Amygdala (tissue), 56 donors: Measurements from ENCODE around the gene DYNC2I2.

ENCODE experiments used
- DNase-seq, 56 donors: peaks; one replicate each; lab custom pipeline; 2025; lab: John Stamatoyannopoulos, UW

DYNC2I2 gene

DNA sequence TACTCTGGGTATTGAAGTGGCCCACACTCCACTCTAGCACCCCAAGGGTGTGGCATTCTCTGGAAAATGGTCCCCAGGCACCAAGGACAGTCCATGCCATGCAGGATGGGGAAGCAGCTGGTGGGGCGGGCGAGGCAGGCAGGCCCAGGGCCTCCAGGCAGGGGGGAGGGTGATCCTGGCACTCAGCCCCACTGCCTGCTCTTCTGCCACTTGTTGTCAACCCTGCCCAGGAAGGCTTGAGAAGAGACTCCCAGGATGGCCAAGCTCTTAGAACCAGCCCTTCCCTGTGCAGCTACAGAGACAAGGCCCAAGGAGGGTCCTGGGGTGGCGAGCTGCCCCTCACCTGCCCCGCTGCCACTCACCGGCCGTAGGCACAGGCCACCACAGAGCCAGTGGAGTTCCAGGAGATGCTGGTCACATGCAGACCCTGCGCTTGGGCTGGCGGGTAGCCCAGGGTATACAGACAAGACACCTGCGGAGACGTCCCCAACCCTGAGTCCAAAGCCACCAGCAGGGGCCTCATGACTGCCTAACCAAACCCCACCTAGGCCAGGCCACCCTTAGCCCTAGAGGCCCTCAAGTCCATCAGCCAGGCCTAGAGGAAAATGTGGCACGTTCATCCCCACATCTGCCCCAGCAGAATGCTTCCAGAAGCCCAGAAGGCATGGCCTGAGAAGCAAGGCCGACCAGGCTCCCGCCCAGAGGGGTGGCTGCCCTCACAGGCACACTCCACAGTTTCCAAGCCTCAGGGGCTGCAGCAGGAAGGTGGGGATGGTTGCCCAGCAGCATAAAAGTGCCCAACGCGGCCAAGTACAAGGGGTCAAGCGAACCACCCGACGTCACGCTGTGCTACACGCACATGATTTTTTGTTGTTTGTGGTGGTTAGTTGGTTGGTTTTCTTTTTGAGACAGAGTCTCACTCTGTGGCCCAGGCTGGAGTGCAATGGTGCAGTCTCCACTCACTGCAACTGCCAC lies 19.8 kb downstream of the DYNC2I2 start:
- DNase-seq, result no peak

DNA sequence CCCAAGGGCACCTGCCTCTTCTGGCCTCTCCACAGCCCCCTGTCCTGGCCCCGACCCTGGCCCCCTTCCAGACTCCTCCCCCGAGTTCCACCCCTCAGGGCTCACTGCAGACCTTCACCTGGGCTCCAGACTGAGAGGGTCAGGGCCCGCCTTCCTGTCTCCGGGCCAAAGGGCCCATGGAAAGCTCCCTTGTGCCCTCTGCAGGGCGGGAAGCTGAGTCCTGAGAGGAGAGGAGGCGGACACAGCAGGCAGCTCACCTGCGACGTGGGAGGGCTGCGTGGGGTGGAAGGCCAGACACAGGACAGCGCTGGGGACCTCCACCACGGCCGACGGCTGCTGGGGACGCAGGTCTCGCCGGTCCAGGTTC lies 20.6 kb downstream of the DYNC2I2 start:
- DNase-seq, result no peak

DNA sequence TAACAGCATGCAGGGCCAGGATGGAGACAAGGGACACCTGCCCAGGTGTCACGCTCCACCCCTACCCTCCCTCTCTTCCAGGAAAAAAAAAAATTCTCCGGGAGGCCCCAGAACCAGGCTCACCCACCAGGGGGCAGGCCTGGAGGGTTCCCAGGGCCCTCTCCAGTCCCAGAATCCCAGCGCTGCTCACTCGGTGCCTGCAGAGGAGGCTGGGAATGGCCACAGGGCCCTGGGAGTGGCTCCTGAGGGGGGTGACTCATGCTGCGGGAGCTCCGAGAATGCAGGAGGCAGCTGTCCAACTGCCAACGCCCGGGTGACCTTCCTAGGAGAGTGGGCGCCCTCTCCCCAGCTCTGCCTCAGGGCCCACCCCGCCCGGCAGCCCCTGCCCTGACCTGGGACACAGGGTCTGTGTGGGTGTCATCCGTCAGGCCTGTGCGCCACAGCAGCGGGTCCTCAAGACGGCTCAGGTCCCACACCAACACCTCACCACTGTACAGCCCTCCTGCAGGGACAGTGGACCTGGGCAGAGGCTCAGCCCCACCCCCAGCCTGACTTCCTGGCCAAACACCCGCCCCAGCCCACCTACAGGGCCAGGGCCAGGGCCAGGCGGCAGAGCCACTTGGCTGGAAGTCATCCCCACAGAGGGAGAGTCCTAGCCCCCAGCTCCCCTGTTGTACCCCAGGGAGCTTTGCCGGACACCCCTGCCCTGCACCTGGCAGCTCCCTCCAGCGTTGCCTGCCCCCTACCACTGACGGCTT lies 21.2 kb downstream of the DYNC2I2 start:
- DNase-seq, result peak in 6 of 56 donors; percentile 15 to 41 (median 25)

DNA sequence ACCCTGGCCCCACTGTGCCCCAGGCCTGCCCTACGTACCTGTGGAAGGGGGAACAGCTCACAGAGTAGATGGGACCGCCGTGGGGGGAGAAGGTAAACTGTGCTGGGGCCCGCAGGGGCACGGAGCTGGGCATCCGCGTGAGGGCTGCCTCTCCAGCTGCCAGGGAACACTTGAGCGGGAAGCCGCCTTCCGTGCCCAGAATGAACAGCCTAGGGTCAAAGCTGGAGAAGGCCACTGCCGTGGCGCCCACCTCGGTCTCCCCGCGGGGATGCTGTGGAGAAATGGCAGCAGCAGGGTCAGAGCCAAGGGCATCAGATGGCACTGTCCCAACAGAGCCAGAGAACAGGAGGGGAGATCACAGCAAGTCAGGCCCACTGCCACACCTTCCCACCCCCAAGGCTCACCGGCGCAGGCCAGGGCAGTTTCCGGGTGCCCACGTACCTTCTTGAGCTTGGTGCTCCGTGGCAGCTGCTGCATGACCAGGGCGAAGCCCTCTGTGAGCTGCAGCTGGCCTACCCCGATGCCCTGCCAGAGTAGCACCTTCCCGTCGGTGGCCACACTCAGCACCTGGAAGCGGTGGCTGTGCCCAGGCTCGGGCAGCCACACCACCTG lies 21.9 kb downstream of the DYNC2I2 start:
- no peak for DNase-seq

DNA sequence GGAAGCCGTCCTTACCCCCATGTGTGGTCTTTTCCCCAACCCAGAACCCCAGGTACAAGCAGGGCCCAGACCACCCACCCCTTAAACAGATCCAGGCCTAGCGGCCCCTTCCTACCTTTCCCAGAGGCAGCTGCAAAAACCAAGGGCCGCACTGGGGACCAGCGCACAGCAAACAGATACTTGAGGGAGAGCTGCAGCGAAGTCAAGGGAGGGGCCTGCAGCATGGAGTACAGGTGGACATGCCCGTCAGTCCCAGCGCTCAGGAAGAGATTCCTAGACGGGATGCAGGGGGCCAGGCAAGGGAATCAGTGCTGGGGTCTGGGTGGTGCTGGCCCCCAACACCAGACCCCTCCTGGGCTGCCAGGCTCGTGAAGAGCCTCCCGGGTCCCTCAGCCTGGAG lies 22.5 kb downstream of the DYNC2I2 start:
- DNase-seq, result no peak

DNA sequence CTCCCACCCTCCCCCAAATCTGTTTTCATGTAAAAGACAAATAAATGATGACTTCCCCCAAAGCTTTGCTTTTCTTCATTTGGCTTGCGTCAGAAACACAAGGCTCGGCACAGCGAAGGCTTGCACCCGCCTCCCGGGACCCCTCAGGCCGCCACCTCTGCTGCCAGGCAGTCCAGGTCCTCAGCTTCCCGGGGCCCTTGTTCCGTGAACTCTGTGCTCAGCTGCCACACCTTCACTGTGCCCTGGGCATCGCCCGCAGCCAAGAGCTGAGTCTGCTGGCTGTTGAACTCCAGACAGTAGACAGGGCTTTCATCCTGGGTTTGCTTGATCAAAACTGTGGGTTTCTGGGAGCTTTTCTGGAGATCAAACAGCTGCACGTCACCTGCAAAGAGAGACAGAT lies 23.0 kb downstream of the DYNC2I2 start:
- no peak for DNase-seq

DNA sequence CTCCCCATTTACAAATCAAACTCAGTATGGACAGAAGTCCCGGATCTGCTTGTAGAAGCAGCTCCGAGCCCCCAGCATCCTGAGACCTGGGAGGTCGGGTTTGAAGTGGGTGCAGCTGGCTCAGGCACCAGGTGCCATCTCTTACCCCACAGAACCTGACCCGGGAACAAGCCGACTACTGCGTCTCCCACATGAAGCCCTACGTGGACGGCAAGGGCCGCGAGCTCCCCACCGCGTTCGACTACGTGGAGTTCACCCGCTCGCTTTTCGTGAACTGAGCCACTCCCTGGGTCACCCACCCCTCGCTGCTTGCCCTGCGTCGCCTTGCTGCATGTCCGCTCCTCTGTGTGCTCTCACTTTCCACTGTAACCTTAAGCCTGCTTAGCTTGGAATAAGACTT lies 23.6 kb downstream of the DYNC2I2 start:
- no peak for DNase-seq

DNA sequence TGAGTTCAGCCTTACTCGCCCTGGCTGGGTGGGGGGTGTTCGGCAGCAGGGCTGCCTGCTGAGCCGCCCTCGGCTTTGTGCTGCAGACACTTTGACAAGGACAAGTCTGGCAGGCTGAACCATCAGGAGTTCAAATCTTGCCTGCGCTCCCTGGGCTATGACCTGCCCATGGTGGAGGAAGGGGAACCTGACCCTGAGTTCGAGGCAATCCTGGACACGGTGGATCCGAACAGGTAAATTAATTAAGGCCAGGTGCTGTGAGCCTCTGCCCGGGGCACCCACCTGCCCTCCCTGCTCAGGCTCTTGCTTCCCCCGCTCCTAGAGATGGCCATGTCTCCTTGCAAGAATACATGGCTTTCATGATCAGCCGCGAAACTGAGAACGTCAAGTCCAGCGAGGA lies 24.2 kb downstream of the DYNC2I2 start:
- no peak for DNase-seq

DNA sequence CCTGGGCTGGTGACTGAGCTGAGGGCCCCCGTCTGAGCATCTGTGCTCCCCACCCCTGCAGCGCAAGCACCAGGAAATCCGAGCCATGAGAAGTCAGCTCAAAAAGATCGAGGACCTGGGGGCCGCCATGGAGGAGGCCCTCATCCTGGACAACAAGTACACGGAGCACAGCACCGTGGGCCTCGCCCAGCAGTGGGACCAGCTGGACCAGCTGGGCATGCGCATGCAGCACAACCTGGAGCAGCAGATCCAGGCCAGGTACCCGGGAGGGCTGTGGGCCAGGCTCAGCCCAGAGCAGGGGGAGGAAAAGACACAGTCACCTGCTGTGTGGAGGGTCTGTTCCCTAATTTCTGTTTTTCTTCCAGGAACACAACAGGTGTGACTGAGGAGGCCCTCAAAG lies 24.6 kb downstream of the DYNC2I2 start:
- no peak for DNase-seq

DNA sequence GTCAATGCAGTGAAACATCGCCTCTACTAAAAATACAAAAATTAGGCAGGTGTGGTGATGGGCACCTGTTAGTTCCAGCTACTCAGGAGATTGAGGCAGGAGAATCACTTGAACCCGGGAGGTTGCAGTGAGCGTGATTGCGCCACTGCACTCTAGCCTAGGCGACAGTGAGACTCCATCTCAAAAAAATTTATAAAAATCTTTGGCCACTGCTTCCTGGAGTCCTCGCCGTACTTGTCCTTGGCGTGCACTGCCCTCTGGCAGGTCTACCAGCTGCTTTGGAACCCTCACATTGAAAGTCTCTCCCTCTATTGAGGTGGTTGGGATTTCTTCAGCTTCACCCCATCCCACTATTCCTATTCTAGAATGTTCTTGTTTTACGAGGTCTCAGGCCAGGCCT lies 25.0 kb downstream of the DYNC2I2 start:
- DNase-seq, result no peak

DNA sequence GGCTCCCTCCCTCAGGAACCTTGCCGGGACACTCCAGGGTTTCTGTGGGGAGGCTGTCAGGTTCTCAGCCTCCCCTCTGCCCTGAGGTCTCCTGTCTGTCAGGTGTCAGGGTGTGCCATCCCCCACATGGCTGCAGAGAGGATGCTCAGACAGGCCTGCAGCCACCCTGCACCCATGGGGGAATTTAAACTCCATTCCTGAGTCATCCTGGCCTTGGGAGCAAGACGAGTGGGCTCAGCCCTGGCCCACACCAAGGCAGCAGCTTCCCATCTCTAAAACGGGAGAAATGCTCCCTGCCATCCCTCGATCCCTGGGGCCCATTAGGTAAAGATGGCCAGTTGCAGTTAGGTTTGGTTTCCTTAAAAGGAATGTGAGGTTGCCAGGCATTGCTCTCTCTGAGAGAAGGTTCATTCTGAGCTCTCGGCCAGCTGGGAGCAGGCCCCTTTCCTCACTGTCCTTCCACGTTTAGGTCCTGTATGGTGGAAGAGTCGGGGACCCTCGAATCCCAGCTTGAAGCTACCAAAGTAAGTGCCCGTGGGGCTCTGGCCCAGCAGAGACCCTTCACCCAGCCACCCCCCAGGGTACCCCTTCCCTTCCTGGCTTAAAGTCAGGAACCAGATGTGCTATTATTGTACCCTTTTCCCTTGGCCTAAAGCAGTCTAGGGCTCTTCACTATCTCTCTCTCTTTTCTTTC lies 26.6 kb downstream of the DYNC2I2 start:
- DNase-seq, result no peak

DNA sequence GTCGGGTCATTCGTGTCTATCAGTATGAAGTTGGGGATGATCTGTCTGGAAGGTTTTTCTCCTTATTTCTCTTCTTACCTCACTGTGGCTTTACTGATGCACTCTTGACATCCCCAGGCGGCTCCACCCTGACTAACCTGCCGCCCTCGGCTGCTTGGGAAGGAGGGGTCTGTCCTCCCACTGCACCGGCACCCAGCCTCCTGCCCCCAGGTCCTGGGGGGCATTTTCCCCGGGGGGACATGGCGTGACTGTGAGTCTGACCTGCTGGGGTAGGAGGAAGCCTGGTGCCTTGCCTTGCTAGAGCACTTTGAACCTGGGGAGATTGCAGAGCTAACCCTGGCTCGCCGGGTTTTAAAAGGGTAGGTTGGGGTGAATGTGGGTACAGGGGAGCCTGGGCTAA lies 27.5 kb downstream of the DYNC2I2 start:
- DNase-seq, result no peak

DNA sequence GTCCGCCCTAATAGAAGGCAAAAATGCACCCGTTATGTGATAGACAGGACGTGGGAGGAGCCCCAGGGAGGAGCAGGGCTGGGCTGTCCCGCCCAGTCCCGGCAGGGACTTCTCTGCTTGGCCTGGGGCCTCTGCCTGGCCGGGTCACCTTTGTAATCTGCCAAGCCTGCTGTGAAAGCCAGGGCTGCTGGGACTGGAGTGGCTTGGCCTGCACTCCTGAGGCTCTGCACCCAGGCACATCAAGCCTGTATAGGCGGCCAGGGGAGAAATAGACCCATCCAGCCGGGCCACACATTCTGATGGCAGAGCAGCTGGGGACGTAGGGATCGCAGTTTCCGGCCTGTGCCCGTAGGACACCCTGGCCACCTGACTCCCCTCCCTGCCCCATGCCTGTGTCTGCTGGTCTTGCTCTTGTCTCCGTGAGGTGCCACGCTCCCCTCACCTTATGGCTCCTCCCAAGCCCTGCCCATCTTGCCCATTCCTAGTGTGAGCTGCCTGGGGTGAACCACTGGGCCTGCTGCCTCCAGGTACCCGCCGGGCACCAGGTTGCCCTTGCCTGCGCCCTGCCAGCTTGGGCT lies 28.1 kb downstream of the DYNC2I2 start:
- DNase-seq, result peak in 26 of 56 donors; percentile 14 to 76 (median 45)

DNA sequence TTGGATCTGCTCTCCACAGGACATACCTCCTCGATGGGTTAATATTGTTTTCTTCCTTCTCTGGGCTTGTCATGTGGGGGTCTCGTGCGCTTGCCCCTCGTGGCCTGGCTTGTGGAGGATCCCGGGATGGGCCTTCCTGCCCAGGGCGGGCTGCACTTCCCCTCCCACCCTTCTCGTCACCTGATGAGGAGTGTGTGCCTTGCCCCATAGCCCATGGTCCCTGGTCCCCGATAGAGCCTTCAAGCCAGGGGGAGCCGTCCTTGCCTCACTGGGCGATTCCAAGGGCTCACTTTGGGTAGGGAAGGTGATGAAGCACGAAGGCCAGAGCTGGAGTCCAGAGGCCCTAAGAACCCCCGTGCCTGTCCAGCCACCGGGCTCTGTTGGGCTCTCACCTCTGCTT lies 28.7 kb downstream of the DYNC2I2 start:
- no peak for DNase-seq

DNA sequence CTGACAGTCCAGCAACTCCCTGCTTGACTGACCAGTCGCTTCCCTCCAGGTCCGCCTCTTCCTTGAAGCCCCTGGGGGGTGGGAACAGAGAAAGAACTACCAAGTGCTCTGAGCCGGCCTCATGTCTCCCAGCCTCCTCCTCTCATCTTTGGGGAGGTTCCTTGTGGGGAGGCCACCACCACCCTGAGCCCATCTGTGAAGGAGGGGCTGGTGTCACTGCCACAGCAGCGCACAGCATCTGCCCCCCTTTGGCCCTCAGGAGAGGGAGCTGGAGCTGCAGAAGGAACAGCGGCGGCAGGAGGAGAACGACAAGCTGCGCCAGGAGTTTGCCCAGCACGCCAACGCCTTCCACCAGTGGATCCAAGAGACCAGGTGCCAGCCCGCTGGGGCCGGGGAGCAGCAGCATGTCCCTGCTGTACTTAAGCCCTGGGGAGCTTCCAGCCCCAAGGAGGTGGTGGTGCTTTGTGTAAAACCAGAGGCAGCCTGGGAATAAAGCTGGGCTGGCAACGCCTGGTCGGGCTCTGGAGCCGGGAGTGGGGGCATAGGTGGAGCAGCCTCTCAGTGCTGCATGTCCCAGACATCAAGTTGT lies 29.4 kb downstream of the DYNC2I2 start:
- DNase-seq, result peak in 16 of 56 donors; percentile 19 to 75 (median 41)

DNA sequence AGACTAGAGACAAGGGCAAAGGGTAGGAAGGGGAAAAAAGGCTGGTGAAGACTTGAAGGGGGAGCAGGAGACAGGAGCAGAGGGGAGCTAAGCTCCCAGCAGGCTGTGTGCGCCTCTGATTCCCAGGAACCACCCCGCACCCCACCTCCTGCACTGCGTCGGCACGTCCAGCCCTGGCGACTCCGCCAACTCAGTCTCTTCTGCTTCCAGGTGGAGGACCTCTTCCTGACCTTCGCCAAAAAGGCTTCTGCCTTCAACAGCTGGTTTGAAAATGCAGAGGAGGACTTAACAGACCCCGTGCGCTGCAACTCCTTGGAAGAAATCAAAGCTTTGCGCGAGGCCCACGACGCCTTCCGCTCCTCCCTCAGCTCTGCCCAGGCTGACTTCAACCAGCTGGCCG lies 30.5 kb downstream of the DYNC2I2 start:
- no peak for DNase-seq

DNA sequence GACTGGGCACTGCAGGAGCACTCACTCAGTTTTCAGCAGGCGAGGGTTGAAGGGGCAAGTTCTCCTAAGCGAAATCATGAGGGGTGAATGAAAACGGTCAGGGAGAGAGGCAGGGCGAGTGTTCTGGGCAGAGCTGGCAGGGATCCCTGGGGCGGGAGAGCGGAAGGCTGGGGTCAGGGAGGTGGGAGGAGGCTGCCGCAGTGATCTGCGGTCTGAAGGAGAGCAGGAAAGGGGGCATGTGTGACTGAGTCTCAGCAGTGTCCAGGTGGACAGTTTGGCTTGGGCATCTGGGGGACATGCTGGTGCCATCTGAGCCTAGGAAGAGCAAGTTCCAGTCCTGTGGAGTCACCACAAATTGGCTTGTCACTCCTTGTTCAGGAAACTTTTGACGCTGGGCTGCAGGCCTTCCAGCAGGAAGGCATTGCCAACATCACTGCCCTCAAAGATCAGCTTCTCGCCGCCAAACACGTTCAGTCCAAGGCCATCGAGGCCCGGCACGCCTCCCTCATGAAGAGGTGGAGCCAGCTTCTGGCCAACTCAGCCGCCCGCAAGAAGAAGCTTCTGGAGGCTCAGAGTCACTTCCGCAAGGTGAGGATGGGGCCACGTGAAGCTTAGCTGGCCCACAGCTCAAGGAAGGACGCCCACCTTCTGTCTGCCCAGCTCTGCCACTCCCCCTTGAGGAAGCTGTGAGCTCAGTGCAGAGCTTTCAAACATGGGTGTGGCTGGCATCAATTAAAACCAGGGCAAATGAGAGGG lies 31.1 kb downstream of the DYNC2I2 start:
- peak in 2 of 56 donors; percentile 19 to 38 for DNase-seq

DNA sequence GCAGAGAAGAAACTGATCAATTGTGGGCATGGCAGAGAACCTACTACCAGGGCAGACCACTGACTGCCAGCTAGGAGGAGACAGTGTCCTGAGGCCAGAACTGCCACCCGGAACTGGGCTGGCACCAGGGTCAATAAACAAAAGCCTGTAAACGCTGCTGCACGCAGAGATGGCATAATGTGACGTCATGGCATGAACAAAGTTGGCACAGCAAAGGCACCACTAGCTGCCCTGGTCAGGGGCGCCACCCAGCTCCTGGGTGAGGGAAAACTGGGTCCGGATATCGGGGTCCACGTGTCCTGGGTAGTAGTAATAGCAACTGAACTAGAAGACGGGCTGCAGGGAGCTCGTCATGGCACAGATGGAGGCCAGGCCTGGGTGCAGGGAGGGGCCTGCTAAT lies 32.1 kb downstream of the DYNC2I2 start:
- DNase-seq, result no peak
